Lower leg skin (tissue), 3 donors: ENCODE data around the gene FAXDC2.

Experiments used
- CTCF ChIP-seq, 3 donors: fragments of 450-650 bp; IDR thresholded peaks; one replicate each; pipeline ENCODE4 v1.5.1; 2016; ENCODE audit warnings: antibody characterized with exemption in 3 of 3, mild to moderate bottlenecking in 3 of 3, moderate library complexity in 2 of 3
- POLR2A ChIP-seq, 2 donors: fragments of 450-650 bp; IDR thresholded peaks; one replicate each; pipeline ENCODE4 v1.6.1; 2016 to 2017; ENCODE audit warnings: antibody characterized with exemption in 2 of 2, mild to moderate bottlenecking in 1 of 2, moderate library complexity in 1 of 2

- TF ChIP-seq CTCF (IDR thresholded peaks at IDR 0.05) (no peak), POLR2A (IDR thresholded peaks at IDR 0.05) (no peak)
These were observed 31.6 kb upstream of the FAXDC2 start for GRCh38 chr5:154881986-154882385.
